Body of pancreas (tissue), 4 donors: ENCODE data around the gene CCDC90B.
"Not testable (repeated sequence)": the region's sequence is repeated elsewhere in the genome, so short reads cannot be mapped to it uniquely, and the experiment has no call there.

Experiments used
- CTCF ChIP-seq, 7 experiments: fragments of 450-650 bp in 4 of 7; fragments of 200-600 bp in 3 of 7; sonication (generic) in 3 of 7; IDR thresholded peaks; one replicate each; pipeline ENCODE4 v1.5.1; 2016 to 2019; ENCODE audit warnings: antibody characterized with exemption in 7 of 7
- POLR2A ChIP-seq, 3 donors: fragments of 450-650 bp; IDR thresholded peaks; one replicate each; pipeline ENCODE4 v1.6.1; 2016; ENCODE audit warnings: antibody characterized with exemption in 3 of 3, mild to moderate bottlenecking in 2 of 3

GRCh38 chr11:83269080-83269479 is 17.1 kb downstream of the CCDC90B start:
- not testable (repeated sequence) for TF ChIP-seq CTCF, POLR2A (IDR thresholded peaks at IDR 0.05)
